SK-N-SH treated with all-trans-retinoic acid at 6 μM for 48 hours (cell line): ENCODE results near the gene ANKDD1A.

Source experiments
- ESRRG ChIP-seq: fragments of 250-450 bp; sonication (Bioruptor Pico); IDR thresholded peaks from 2 replicates; pipeline ENCODE4 v1.6.1; 2021; ENCODE audit warnings: mild to moderate bottlenecking
- GLIS3 ChIP-seq: fragments of 250-450 bp; sonication (Bioruptor Pico); IDR thresholded peaks from 2 replicates; pipeline ENCODE4 v1.5.0; 2020; ENCODE audit warnings: mild to moderate bottlenecking, moderate library complexity
- POU6F1 ChIP-seq: fragments of 250-450 bp; sonication (Bioruptor Pico); IDR thresholded peaks from 2 replicates; pipeline ENCODE4 v1.8.0; 2021; ENCODE audit warnings: low read depth, mild to moderate bottlenecking, moderate library complexity, borderline replicate concordance
- TSHZ2 ChIP-seq: fragments of 250-450 bp; sonication (Bioruptor Pico); IDR thresholded peaks from 2 replicates; pipeline ENCODE4 v1.5.0; 2020; ENCODE audit warnings: mild to moderate bottlenecking, moderate library complexity
- ZC3H10 ChIP-seq: fragments of 250-450 bp; sonication (Bioruptor Pico); IDR thresholded peaks from 2 replicates; pipeline ENCODE4 v1.5.1; 2021; ENCODE audit warnings: mild to moderate bottlenecking, moderate library complexity

- no peak for TF ChIP-seq ESRRG (CRISPR knock-in tag)
- TF ChIP-seq ZC3H10 (CRISPR knock-in tag), result no peak
- TF ChIP-seq TSHZ2 (CRISPR knock-in tag), result no peak
- TF ChIP-seq POU6F1 (CRISPR knock-in tag), result no peak
- no peak for TF ChIP-seq GLIS3 (CRISPR knock-in tag)
Observed at GRCh38 chr15:64901141-64901540, 10.6 kb upstream of the ANKDD1A start.
